Uterus (tissue), 4 donors: Measurements from ENCODE around the gene KLK10. TPM values are rescaled to one million over a fixed set of nuclear protein-coding genes. Genes with fewer than 3 reads are reported as not detected.
A peak's percentile ranks its signal among the peaks of the same experiment; 100 is the strongest.

Experiments used
- DNase-seq, 2 donors: peaks; one replicate each; pipeline ENCODE4 v3.0.0-alpha.2; 2019 to 2020
- H3K27ac ChIP-seq, 2 donors: fragments of 200-600 bp; sonication (generic); 1 replicate in 1 of 2; 2 replicates in 1 of 2; pipeline ENCODE4 v1.5.1; 2016 to 2018
- H3K27me3 ChIP-seq, 2 donors: fragments of 200-600 bp; sonication (generic); one replicate each; pipeline ENCODE4 v1.5.1; 2018 to 2019; ENCODE audit warnings: control low read depth in 1 of 2
- H3K36me3 ChIP-seq, 2 donors: fragments of 200-600 bp; sonication (generic); one replicate each; pipeline ENCODE4 v1.5.1; 2019; ENCODE audit warnings: control low read depth in 1 of 2
- H3K4me1 ChIP-seq, 2 donors: fragments of 200-600 bp; sonication (generic); one replicate each; pipeline ENCODE4 v1.5.1; 2018 to 2019; ENCODE audit warnings: control low read depth in 1 of 2
- H3K4me3 ChIP-seq, 2 donors: fragments of 200-600 bp; sonication (generic); 1 replicate in 1 of 2; 2 replicates in 1 of 2; pipeline ENCODE4 v1.5.1; 2018 to 2019; ENCODE audit warnings: mild to moderate bottlenecking in 1 of 2
- H3K9me3 ChIP-seq, 2 donors: fragments of 200-600 bp; sonication (generic); one replicate each; pipeline ENCODE4 v1.5.1; 2019; ENCODE audit warnings: control low read depth in 1 of 2
- CTCF ChIP-seq, 4 experiments: fragments of 200-600 bp in 2 of 4; fragments of 450-650 bp in 2 of 4; sonication (generic) in 2 of 4; IDR thresholded peaks; one replicate each; pipeline ENCODE4 v1.5.1; 2016 to 2019; ENCODE audit warnings: antibody characterized with exemption in 4 of 4, mild to moderate bottlenecking in 2 of 4, moderate library complexity in 1 of 4
- POLR2A ChIP-seq, 2 donors: fragments of 450-650 bp; IDR thresholded peaks; one replicate each; pipeline ENCODE4 v1.6.1; 2016; ENCODE audit warnings: antibody characterized with exemption in 2 of 2, mild to moderate bottlenecking in 1 of 2, moderate library complexity in 1 of 2
- intact Hi-C: fragments of 100-400 bp; cut with DNase I; formaldehyde crosslinking; loops from one replicate; pipeline ENCODE4 v1.15.1; 2023; ENCODE audit warnings: low total_unique reads
- total RNA-seq, 4 donors: library from RNA; depleted of rRNA in 3 of 4; stranded (reverse); fragments of >200 nt in 3 of 4; gene quantifications; one replicate each; pipeline versions ENCODE4 v1.1.0 to v1.2.4, GENCODE V29; 2014 to 2023
- donor health status: DM: yes; HTN: yes; CAD: no.

KLK10 gene
- total RNA-seq, 4 donors from 2014 or later: 3.8 to 4.1 TPM; not detected in 2

GRCh38 chr19:51027873-51028272 is 8.4 kb upstream of the KLK10 start:
- intact Hi-C loops: loop anchor here (10.0 kb wide), 1 partner anchor 127 kb away; no protein-coding TSS in a partner anchor
- Histone ChIP-seq H3K9me3 (no peaks in the 10 kb centered on the region), H3K27me3 (peaks cover 0 to 6% of the 10 kb centered on the region in 2 donors), H3K36me3 (no peaks in the 10 kb centered on the region), H3K4me3 (no peak overlapping the region), H3K27ac (no peak overlapping the region), H3K4me1 (no peaks in the 10 kb centered on the region)
- DNase-seq: no peak
- no peak for TF ChIP-seq CTCF (IDR thresholded peaks at IDR 0.05)
- no peak for TF ChIP-seq POLR2A (IDR thresholded peaks at IDR 0.05)

DNA sequence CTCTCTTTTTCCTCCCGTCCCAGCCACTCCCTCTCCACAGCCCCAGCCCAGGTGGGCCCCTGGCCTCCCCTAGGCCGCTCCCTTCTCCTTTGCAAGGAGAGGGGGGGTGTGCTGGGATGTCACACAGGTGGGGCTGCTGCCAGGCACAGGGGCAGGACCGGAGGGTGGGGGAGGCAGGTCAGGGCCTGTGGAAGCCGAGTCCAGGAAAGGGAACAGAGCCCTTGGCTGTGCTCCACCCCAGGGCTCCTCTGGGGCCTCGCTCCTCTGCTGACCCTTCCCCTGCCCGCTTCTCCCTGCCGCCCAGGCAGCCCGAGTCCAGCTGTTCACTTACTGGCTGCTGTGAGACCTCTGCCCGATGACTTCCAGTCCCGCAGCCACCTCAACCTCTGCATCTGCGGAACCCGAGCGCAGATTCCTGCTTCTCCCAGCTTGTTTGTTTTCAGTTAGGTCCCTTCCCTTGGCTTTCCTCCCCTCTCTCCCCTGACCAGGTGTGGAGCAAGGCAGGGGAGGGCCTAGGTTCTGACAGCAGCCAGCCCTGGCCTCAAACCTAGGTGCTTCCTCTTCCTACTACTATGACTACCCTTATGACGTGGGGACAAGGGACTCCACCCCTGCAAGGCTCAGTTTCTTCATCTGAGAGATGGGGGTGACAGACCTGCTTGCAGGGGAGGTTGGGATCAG is 7.8 kb upstream of the KLK10 start:
- no peak for DNase-seq
- no peaks in the 10 kb centered on the region for H3K36me3 ChIP-seq
- no peak overlapping the region for H3K27ac ChIP-seq

GRCh38 chr19:51026554-51026831 is 7.0 kb upstream of the KLK10 start, which contains the start of gene KLK11:
Gene KLK11, minus strand, starts transcription at chr19:51026616. Its CDS starts 985 bp downstream, at chr19:51025631.
- no peaks in the 10 kb centered on the region for H3K9me3 ChIP-seq
- no peaks in the 10 kb centered on the region for H3K4me1 ChIP-seq
- intact Hi-C loops: loop anchor here (10.0 kb wide), 1 partner anchor 128 kb away; no protein-coding TSS in a partner anchor
- no peak for DNase-seq
- H3K36me3 ChIP-seq: no peaks in the 10 kb centered on the region
- no peak within 1 kb of the TSS for H3K4me3 ChIP-seq
- TF ChIP-seq CTCF (IDR thresholded peaks at IDR 0.05) (no peak), POLR2A (IDR thresholded peaks at IDR 0.05) (peak in 1 of 2 donors; percentile 33)
- H3K27me3 ChIP-seq: peaks cover 0 to 6% of the 10 kb centered on the region in 2 donors
- no peak within 1 kb of the TSS for H3K27ac ChIP-seq

More for the DNA sequence above, 7.8 kb upstream of the KLK10 start:
- intact Hi-C loops: loop anchor here (10.0 kb wide), 1 partner anchor 128 kb away; no protein-coding TSS in a partner anchor
- no peaks in the 10 kb centered on the region for H3K4me1 ChIP-seq
- peaks cover 0 to 6% of the 10 kb centered on the region in 2 donors for H3K27me3 ChIP-seq
- no peak for TF ChIP-seq CTCF (IDR thresholded peaks at IDR 0.05)
- no peak for TF ChIP-seq POLR2A (IDR thresholded peaks at IDR 0.05)
- H3K4me3 ChIP-seq: no peak overlapping the region
- H3K9me3 ChIP-seq: no peaks in the 10 kb centered on the region

GRCh38 chr19:51025809-51026553 is 6.5 kb upstream of the KLK10 start:
- intact Hi-C loops: loop anchor here (10.0 kb wide), 1 partner anchor 129 kb away; no protein-coding TSS in a partner anchor
- no peak for DNase-seq
- H3K36me3 ChIP-seq: no peaks in the 10 kb centered on the region
- TF ChIP-seq CTCF (IDR thresholded peaks at IDR 0.05) (no peak), POLR2A (IDR thresholded peaks at IDR 0.05) (no peak)
- H3K27ac ChIP-seq: no peak overlapping the region
- H3K4me1 ChIP-seq: no peaks in the 10 kb centered on the region
- peaks cover 0 to 6% of the 10 kb centered on the region in 2 donors for H3K27me3 ChIP-seq
- no peaks in the 10 kb centered on the region for H3K9me3 ChIP-seq
- no peak overlapping the region for H3K4me3 ChIP-seq

- intact Hi-C loops: loop anchor here (10.0 kb wide), 1 partner anchor 129 kb away; no protein-coding TSS in a partner anchor
- no peak for DNase-seq
- TF ChIP-seq CTCF (IDR thresholded peaks at IDR 0.05): no peak
- TF ChIP-seq POLR2A (IDR thresholded peaks at IDR 0.05): no peak
- no peaks in the 10 kb centered on the region for H3K36me3 ChIP-seq
- no peaks in the 10 kb centered on the region for H3K9me3 ChIP-seq
- no peak overlapping the region for H3K27ac ChIP-seq
- H3K27me3 ChIP-seq: peaks cover 0 to 6% of the 10 kb centered on the region in 2 donors
- no peak overlapping the region for H3K4me3 ChIP-seq
- H3K4me1 ChIP-seq: no peaks in the 10 kb centered on the region
Observed at GRCh38 chr19:51025401-51025800, 5.9 kb upstream of the KLK10 start.
